Right atrium auricular region (tissue), 2 donors: ENCODE data around the gene TGM5. TPM values are rescaled to one million over a fixed set of nuclear protein-coding genes. Genes with fewer than 3 reads are reported as not detected.

Source experiments
- DNase-seq: peaks from one replicate; pipeline ENCODE4 v3.0.0-alpha.2; 2019; ENCODE audit warnings: low spot score
- H3K27ac ChIP-seq, 2 donors: fragments of 200-600 bp; sonication (generic); 1 replicate in 1 of 2; 2 replicates in 1 of 2; pipeline ENCODE4 v1.5.1; 2016 to 2019
- H3K27me3 ChIP-seq, 2 donors: fragments of 200-600 bp; sonication (generic); one replicate each; pipeline versions ENCODE4 v1.5.1 to v1.6.0; 2017 to 2019
- H3K36me3 ChIP-seq: fragments of 200-600 bp; sonication (generic); one replicate; pipeline ENCODE4 v1.5.1; 2016
- H3K4me1 ChIP-seq, 2 donors: fragments of 200-600 bp; sonication (generic); one replicate each; pipeline versions ENCODE4 v1.5.1 to v1.6.0; 2017 to 2019
- H3K4me3 ChIP-seq, 2 donors: fragments of 200-600 bp; sonication (generic); 1 replicate in 1 of 2; 2 replicates in 1 of 2; pipeline ENCODE4 v1.5.1; 2017 to 2019; ENCODE audit warnings: mild to moderate bottlenecking in 1 of 2, moderate library complexity in 1 of 2
- H3K9me3 ChIP-seq, 2 donors: fragments of 200-600 bp; sonication (generic); one replicate each; pipeline ENCODE4 v1.5.1; 2019
- CTCF ChIP-seq, 2 donors: fragments of 200-600 bp; sonication (generic); IDR thresholded peaks; one replicate each; pipeline ENCODE4 v1.5.1; 2019; ENCODE audit warnings: antibody characterized with exemption in 2 of 2
- total RNA-seq, 2 donors: library from RNA; depleted of rRNA; stranded (reverse); fragments of >200 nt; gene quantifications; one replicate each; pipeline ENCODE4 v1.1.0, GENCODE V29; 2016

Gene TGM5
- total RNA-seq, 2 donors from 2014 or later: 0.15 TPM; not detected in 1

GRCh38 chr15:43278869-43279268, 12.1 kb upstream of the TGM5 start:
- Histone ChIP-seq H3K9me3 (no peaks in the 10 kb centered on the region), H3K4me3 (no peak overlapping the region), H3K27ac (no peak overlapping the region), H3K4me1 (no peaks in the 10 kb centered on the region), H3K27me3 (no peaks in the 10 kb centered on the region), H3K36me3 (no peaks in the 10 kb centered on the region)
- no peak for DNase-seq
- TF ChIP-seq CTCF (IDR thresholded peaks at IDR 0.05): no peak

GRCh38 chr15:43277901-43278300, 11.2 kb upstream of the TGM5 start:
- Histone ChIP-seq H3K27ac (no peak overlapping the region), H3K36me3 (no peaks in the 10 kb centered on the region), H3K4me1 (peaks cover 0 to 7% of the 10 kb centered on the region in 2 donors), H3K9me3 (no peaks in the 10 kb centered on the region), H3K4me3 (no peak overlapping the region), H3K27me3 (no peaks in the 10 kb centered on the region)
- TF ChIP-seq CTCF (IDR thresholded peaks at IDR 0.05): no peak
- no peak for DNase-seq

DNA sequence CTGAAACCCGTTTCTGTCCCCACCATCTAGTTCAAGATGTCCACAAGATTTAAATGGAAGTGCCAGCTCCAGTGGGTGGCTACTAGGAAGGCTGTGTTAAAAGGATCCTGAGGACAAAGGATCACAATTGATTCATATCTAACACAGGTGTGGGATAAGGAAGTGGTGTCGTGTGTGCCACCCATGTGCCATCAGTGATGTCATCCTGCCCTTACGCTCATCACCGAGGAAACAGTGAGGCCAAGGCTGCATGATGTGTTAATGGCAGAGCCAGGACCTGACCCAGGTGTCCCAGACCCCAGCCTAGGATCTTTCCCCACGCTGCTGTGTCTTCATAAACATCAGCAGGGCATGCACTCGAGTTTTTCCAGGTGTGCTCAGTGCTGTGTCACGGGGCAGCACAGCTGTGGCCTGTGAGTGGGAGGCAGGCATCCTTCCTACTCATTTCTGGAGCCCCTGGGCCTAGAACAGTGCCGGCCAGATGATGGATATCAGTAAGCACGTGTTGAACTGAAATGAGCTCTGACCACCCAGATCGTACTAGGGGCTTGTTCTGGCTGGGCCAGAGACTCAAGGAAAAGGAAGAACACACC, 10.6 kb upstream of the TGM5 start:
- no peak overlapping the region for H3K27ac ChIP-seq
- DNase-seq: peak; percentile 40
- no peaks in the 10 kb centered on the region for H3K27me3 ChIP-seq
- H3K9me3 ChIP-seq: no peaks in the 10 kb centered on the region
- H3K36me3 ChIP-seq: no peaks in the 10 kb centered on the region
- H3K4me3 ChIP-seq: no peak overlapping the region
- peaks cover 0 to 7% of the 10 kb centered on the region in 2 donors for H3K4me1 ChIP-seq
- TF ChIP-seq CTCF (IDR thresholded peaks at IDR 0.05): no peak

DNA sequence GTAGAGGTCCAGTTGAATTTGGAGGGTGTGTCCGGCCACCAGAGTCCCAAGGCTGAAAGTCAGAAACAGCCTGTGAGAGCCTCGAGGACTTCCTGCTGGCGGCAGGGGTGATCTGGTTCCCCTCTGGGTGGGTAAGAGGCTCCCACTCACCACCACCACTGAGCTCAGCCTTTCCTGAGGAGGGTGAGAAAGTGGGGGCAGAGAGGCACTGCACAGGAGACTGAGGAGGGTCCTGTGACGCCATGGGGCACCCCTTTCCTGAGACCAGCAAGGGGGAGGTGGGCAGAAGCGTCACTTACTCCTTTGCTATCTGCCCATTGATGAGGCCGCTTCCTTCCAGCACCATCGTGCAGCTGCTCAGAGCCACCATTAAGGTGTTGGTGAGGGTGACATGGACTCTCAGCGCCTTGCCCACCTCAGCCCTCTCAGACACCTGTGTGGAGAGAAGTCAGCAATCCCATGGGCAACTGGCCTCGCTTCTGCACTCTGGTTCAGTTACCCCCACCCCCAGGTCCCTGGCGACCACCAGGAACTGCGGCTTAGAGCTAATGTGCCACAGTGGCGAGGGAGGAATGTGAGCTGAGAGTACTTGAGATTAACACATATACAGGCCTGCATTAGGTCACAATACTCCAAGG, 10.0 kb upstream of the TGM5 start:
- Histone ChIP-seq H3K36me3 (no peaks in the 10 kb centered on the region), H3K27me3 (no peaks in the 10 kb centered on the region), H3K27ac (no peak overlapping the region), H3K4me1 (peaks cover 0 to 7% of the 10 kb centered on the region in 2 donors), H3K4me3 (no peak overlapping the region), H3K9me3 (no peaks in the 10 kb centered on the region)
- no peak for TF ChIP-seq CTCF (IDR thresholded peaks at IDR 0.05)
- peak; percentile 54 for DNase-seq

DNA sequence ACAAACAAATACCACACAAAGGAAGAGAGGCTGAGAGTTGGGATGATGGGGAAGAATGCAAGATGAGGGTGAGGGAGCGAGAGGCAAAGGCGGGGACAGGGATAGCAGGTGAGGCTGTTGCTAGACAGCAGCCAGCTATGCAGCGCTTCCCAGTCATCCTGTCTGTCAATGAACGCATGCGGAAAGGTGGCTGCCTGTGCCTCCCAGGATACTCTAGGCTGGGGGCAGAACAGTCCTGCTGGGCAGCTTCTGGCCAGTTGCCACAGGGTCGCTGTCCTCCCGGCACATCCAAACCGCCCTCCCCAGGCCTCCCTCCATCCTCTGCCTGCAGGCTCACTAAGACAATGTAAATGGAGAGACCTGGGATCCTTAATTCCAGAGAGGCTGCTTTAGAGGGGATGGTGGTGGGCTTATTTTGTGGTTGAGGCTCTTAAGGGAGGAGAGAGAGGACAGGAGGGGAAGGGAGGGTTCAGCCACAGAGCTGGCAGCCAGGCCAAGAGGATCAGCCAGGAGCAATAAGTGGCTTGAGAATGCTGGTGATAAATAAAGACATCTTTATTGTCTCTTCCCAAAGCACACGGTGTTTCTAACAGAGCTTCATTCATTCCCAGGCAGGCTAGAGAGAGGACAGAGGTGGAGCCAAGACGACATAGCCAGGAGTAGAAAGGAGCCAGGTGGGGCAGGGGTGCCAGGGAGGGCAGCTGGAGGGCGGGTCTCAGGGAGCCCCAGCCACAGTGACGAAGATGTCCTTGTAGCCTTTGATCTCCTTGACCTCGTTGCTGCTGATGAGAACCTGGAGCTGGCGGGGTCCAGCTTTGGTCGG, 9.2 kb upstream of the TGM5 start:
- H3K36me3 ChIP-seq: no peaks in the 10 kb centered on the region
- no peaks in the 10 kb centered on the region for H3K27me3 ChIP-seq
- no peak for TF ChIP-seq CTCF (IDR thresholded peaks at IDR 0.05)
- H3K27ac ChIP-seq: no peak overlapping the region
- DNase-seq: peak; percentile 48
- H3K4me3 ChIP-seq: no peak overlapping the region
- H3K9me3 ChIP-seq: no peaks in the 10 kb centered on the region
- peaks cover 0 to 7% of the 10 kb centered on the region in 2 donors for H3K4me1 ChIP-seq
